COR-L47 (cell line): Measurements from ENCODE around the gene THSD4.

Source experiments
- DNase-seq: peaks from one replicate; lab custom pipeline; 2025; lab: John Stamatoyannopoulos, UW

THSD4 gene

DNA sequence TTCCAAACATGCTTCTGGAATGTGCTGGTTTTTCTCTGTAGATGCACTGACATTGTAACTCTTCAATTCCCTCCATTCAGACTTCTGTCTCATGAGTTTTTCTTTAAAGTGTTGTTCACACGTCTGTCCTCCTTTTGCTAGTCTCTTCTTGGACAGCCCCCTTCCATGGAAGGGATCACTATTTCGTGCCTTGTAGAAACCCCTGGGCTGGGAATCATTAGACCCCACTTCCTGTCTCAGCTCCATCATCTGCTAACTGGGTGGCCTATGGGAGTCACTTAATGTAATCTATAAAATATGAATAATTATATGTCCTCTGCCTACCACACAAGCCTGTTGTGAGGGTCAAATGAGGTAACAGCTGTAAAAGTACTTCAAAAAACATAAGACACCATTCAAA lies 110.6 kb downstream of the THSD4 start:
- no peak for DNase-seq

- no peak for DNase-seq
Measured at GRCh38 chr15:71226536-71227455, 111.5 kb downstream of the THSD4 start.

GRCh38 chr15:71228403-71228802 lies 113.1 kb downstream of the THSD4 start:
- no peak for DNase-seq

- no peak for DNase-seq
Measured at GRCh38 chr15:71230303-71230702, 115.0 kb downstream of the THSD4 start.

GRCh38 chr15:71231758-71232157 lies 116.5 kb downstream of the THSD4 start:
- no peak for DNase-seq

- DNase-seq, result no peak
Measured at GRCh38 chr15:71232411-71232810, 117.1 kb downstream of the THSD4 start.

GRCh38 chr15:71237456-71238188 lies 122.4 kb downstream of the THSD4 start:
- DNase-seq, result peak; percentile 66

- DNase-seq, result no peak
Measured at GRCh38 chr15:71238926-71239325, 123.7 kb downstream of the THSD4 start.

DNA sequence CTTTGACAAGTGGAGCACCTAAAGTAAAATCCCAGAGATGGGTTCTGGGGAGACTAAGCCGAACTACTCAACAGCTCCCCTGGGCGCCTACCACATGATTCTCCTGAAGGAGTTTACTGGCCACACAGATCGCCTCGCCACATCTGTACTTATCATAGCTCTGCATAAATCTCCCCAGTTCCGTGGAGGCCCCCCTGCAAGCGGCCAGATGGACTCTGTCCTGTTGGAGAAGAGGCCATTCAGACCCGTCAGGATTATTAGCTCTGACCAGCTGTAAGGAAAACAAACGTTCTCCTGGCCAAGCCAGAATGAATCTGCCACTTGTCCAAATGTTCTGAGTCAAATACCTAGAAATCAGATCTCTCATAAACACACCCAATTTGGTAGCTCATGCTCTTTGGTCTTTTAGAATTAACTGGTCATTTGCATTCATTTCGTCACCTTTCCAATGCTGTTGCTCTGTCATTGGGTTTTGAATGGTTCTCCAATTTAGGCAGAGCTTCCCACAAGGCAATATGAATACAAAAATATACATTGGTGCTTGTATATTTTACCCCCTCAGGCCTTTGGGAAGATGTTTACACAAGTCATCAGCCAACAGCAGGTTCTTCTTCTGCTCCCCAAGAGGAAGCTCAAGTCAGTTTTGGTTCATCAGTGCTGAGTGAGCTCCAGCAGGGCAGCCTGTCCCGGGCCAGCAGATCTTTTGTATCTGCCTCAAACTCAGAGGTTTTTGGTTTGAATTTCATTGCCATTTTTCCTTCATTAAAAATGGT lies 124.5 kb downstream of the THSD4 start:
- DNase-seq, result no peak

GRCh38 chr15:71242292-71242691 lies 127.0 kb downstream of the THSD4 start:
- no peak for DNase-seq

- DNase-seq, result no peak
Measured at GRCh38 chr15:71244250-71244649, 129.0 kb downstream of the THSD4 start.

DNA sequence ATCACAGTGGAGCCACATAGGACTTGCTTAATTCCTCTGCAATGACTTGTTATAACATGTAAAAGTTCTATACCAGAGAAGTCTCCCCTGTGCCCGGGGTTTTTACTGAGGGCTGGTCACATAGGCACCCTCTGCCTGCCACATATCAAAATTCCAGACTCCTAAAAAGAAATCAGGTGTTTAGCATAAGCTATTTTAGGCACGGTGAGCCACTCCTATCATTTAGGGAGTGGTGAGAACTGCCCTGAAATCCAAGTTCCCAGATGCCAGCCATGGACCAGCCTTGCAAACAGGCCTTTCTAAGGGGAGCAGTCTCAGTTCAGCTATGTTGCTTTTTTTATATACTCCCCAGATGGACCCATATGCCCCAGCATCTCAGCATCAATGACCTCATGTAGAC lies 130.3 kb downstream of the THSD4 start:
- DNase-seq, result no peak

DNA sequence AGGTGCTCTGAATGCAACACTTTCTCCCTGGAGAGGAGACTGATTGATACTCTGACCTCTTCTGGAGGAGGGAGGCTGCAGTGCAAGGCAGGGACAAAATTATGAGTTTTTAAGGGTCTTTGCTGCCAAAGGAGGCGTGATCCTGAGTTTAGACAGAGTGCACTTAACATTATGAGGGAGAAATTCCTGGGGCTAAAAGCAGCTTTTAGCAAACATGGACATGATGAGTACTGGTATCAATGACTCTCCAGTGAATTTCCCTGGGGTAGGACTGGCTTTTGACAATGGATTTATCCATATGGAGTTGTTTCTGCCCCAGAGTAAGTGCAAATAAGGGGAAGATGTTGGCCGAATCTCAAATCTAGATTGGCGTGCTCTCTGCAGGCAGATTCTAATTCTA lies 133.1 kb downstream of the THSD4 start:
- no peak for DNase-seq

GRCh38 chr15:71249986-71250385 lies 134.7 kb downstream of the THSD4 start:
- DNase-seq, result no peak

GRCh38 chr15:71250936-71251583 lies 135.8 kb downstream of the THSD4 start:
- no peak for DNase-seq

DNA sequence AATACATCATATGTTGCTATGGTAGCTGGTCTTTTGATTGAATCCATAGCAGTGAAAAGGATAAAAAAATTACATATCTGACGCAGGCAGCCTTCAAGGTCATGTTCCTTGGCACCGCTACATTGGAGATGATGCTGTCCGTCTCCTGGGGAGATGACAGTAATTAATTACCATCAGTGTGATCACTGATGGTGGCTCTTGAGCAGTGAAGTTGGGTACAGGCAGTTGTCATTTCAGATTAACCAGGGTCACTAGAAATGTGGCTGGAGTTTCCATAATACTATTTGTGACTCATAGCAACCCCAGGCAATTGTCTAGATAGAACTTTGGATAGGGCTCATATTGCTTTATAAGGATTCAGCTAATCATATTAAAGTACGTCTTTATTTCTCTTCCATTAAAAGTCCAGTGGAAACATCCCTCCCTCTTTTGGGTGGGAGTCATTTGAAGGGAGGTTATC lies 136.3 kb downstream of the THSD4 start:
- no peak for DNase-seq

- no peak for DNase-seq
Measured at GRCh38 chr15:71252044-71252739, 136.9 kb downstream of the THSD4 start.

DNA sequence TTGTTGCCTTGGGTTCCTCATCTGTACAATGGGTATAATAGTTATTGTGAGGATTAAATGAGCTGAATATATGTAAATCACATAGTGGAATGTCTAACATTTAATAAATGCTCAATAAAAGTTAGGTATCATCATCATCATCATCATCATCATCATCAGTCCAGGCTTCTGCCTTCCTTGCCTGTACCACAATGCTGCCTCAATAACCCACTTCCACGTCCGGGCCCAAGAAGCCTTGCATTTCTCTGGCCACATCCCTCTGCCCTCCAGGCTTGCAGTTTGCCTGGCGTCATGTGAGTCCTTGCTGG lies 137.4 kb downstream of the THSD4 start:
- DNase-seq, result no peak

DNA sequence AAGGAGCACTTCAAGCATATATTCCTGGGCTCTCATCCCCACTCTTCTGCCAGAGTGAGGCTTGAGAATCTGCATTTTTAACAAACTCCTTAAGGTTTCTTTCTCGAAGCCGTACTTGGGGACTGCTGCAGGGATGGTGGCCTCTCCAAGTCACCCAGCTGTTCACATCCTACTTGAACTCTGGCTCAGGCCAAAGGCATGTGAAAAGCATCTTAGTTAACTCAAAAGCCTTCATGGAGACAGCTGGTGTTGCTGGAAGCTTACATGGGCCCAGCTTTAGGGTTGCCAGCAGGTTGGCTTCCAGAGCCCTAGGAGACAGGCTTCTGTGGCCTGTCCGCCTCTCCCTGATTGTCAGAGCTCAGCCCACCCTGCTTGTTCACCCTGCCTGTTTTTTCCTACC lies 139.2 kb downstream of the THSD4 start:
- no peak for DNase-seq

DNA sequence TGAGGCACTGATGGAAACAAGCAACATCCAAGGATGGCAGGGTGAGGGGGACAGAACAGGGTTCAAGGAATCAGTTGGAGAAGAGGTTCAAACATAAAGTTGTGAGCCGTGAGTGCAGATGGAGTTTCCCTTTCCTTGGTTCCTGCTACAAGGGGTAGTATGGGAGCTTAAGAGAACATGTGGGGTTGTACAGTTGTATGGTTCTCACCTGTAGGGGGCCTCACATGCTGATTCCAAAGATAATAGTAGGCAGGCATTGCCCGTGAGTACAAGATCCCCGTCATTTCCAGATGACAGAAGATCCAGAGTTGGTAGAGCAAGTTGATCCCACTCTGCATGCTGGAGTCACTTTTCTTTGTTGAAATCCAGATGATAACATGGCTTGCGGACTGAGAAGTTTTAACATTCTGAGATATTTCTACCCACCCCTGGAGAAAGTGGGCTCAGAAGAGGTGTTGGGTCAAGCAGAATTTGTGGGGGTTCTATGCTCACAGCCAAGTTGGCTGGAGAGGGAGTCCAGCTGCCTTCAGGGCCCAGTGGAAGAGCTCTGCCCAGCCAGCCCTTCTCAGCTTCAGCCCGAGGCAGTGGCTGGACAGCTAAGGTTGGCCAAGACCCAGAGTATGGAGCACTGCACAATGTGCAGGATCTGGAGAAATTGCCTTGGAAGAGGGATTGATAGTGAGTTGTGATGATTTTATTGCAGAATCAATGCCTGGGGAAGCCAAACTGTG lies 141.8 kb downstream of the THSD4 start:
- no peak for DNase-seq

DNA sequence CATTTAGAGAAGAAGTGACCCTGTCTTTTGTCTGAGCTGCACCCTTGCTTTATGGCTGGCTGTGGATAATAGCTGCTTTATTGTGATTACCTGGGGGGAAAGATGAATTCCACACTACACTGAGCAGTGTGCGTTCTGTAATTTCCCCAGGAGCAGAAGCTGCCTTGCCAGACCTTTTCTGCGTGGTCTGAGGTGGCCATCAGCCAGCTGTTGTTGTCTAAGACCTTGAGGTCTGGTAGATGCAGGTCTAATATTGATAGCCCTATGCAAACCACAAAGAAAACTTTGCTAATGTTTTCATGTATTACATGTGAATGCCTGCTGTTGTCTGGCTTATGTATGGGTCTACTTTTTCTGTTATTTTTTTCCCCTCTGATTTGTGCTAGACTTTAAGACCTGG lies 144.6 kb downstream of the THSD4 start:
- DNase-seq, result peak; percentile 27
